ENCODE results near the gene SPAST. TPM values are rescaled to one million over a fixed set of nuclear protein-coding genes. Genes with fewer than 3 reads are reported as not detected.

Gene SPAST
- total and polyA plus RNA-seq, 8 donors = 16.0 to 25.7 (median 22.9) TPM

DNA sequence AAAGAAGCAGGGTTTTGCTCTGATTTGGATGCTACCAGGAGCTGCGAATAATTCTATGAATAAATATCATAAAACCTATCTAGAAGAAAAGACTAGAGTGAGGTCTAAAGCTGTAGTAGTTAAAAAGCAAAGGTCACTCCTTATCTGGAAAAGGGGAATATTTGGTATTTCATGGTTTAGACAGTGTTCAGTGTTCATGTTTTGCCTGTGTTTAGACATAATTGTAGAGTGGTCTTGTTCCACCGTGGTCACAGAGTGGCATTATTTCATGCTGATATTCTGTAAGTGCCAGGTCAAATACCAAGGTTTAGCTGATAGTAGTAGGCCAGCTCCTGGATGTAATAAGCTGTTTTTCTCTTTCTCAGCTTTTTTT, 10.8 kb downstream of the SPAST start:
- Histone ChIP-seq H3K27me3 (no peaks in the 10 kb centered on the region), H3K4me3 (no peak overlapping the region), H3K36me3 (peaks cover 0 to 7% of the 10 kb centered on the region in 2 donors), H3K27ac (no peak overlapping the region), H3K4me1 (no peaks in the 10 kb centered on the region), H3K9me3 (no peaks in the 10 kb centered on the region)
- TF ChIP-seq, protein P1, sequence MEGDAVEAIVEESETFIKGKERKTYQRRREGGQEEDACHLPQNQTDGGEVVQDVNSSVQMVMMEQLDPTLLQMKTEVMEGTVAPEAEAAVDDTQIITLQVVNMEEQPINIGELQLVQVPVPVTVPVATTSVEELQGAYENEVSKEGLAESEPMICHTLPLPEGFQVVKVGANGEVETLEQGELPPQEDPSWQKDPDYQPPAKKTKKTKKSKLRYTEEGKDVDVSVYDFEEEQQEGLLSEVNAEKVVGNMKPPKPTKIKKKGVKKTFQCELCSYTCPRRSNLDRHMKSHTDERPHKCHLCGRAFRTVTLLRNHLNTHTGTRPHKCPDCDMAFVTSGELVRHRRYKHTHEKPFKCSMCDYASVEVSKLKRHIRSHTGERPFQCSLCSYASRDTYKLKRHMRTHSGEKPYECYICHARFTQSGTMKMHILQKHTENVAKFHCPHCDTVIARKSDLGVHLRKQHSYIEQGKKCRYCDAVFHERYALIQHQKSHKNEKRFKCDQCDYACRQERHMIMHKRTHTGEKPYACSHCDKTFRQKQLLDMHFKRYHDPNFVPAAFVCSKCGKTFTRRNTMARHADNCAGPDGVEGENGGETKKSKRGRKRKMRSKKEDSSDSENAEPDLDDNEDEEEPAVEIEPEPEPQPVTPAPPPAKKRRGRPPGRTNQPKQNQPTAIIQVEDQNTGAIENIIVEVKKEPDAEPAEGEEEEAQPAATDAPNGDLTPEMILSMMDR (IDR thresholded peaks at IDR 0.05) = no peak
- DNase-seq (no peak), ATAC-seq (no peak)
- intact Hi-C loops (cut with DNase I) = no loop called here

DNA sequence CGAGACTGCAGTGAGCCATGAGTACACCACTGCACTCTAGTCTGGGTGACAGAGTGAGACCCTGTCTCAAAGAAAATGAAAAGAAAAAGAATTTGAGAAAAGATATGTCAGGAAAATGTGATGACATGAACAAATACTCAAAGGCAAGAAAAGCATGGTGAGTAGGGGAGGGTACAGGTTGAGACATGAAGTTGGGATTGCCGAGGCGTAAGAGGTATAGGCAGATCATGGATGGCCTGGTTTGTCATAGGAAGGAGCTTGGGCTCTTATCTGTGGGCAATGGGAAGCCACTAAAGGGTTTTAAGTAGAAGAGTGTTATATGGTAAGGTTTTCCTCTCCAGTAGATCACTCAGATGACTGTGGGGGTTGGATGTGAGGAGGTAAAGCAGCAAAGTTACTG, 32.3 kb downstream of the SPAST start:
- intact Hi-C loops (cut with DNase I) = no loop called here
- ATAC-seq = no peak
- Histone ChIP-seq H3K27ac (no peak overlapping the region), H3K4me3 (no peak overlapping the region), H3K36me3 (peaks cover 0 to 24% of the 10 kb centered on the region in 2 donors), H3K27me3 (no peaks in the 10 kb centered on the region), H3K9me3 (no peaks in the 10 kb centered on the region), H3K4me1 (no peaks in the 10 kb centered on the region)
- TF ChIP-seq, protein P1 (IDR thresholded peaks at IDR 0.05) = no peak
- no peak for DNase-seq

DNA sequence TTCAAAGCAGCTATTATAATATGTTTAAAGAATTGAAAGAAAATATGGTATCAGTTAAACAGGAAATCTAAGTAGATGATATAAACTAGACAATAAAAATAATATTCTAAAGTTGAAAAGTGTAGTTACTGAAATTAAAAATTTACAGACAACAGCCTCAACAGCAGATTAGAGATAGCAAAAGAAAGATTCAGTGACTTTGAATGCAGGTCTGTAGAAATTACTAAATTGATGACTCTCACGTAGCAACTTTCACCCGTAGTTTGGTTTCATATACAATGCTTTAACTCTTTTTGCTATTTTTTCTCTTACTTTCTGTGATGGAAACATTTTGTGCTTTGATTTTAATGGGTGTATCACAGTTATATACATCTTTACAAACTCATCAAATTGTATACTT, 44.8 kb downstream of the SPAST start:
- Histone ChIP-seq H3K4me1 (no peaks in the 10 kb centered on the region), H3K27me3 (no peaks in the 10 kb centered on the region), H3K9me3 (peaks cover 0 to 2% of the 10 kb centered on the region in 2 donors), H3K27ac (no peak overlapping the region), H3K4me3 (no peak overlapping the region), H3K36me3 (peaks cover 0 to 46% of the 10 kb centered on the region in 2 donors)
- TF ChIP-seq, protein P1 (IDR thresholded peaks at IDR 0.05) = no peak
- DNase-seq (no peak), ATAC-seq (no peak)
- intact Hi-C loops (cut with DNase I) = no loop called here

DNA sequence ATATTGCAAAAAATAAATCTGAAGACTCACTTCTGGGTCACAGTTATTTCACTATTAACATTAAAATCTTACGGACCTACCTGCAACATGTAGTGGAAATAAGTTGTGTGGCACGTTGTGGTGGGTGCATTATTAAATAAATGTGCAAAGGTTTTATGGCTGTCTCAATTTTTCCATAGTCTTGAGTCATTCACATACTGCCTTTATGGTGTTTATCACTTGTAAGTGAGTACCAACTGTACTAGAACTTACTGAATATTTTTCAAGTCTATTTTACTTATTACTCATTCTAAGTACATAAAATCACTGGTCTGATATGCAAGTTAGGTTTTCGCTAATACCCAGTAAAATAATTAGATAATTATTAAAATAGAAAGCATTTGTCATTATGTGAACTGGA, 54.7 kb downstream of the SPAST start:
- intact Hi-C loops (cut with DNase I) = no loop called here
- H3K27me3 ChIP-seq = no peaks in the 10 kb centered on the region
- H3K9me3 ChIP-seq = no peaks in the 10 kb centered on the region
- ATAC-seq (no peak), DNase-seq (no peak)
- TF ChIP-seq, protein P1 (IDR thresholded peaks at IDR 0.05) = no peak
- no peaks in the 10 kb centered on the region for H3K4me1 ChIP-seq
- H3K36me3 ChIP-seq = peaks cover 0 to 66% of the 10 kb centered on the region in 2 donors
- H3K4me3 ChIP-seq = no peak overlapping the region
- H3K27ac ChIP-seq = no peak overlapping the region

DNA sequence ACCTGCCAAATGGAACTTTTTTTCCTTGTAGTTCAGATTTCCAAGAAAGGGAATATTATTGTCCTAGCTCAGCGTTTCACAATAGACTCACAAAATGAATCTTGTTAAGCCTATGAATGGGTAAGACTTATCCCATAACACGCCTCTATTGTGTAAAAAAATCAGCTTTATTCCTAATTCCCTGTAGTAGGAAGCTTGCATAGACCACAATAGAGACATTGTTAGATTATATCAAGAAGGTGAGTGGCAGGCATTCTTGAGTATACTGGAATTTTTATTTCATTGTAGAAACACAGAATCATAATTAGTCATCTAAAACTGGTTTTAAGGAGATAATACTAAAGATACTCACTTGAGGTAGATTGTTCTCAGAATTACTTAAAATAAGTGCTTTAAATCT, 55.8 kb downstream of the SPAST start:
- Histone ChIP-seq H3K27me3 (no peaks in the 10 kb centered on the region), H3K9me3 (no peaks in the 10 kb centered on the region), H3K27ac (no peak overlapping the region), H3K36me3 (peaks cover 0 to 60% of the 10 kb centered on the region in 2 donors), H3K4me1 (no peaks in the 10 kb centered on the region), H3K4me3 (no peak overlapping the region)
- intact Hi-C loops (cut with DNase I) = no loop called here
- DNase-seq (no peak), ATAC-seq (no peak)
- TF ChIP-seq, protein P1 (IDR thresholded peaks at IDR 0.05) = no peak

Measured in left lung (tissue), 10 donors.